Smooth muscle cell of the brain vasculature (primary cell): ENCODE results near the gene CUL4A.
"Not testable (repeated sequence)": the region's sequence is repeated elsewhere in the genome, so short reads cannot be mapped to it uniquely, and the experiment has no call there.

Experiments used
- DNase-seq: peaks from one replicate; pipeline ENCODE4 v3.0.0-alpha.2; 2012; ENCODE audit warnings: low read depth, low spot score

CUL4A gene

DNA sequence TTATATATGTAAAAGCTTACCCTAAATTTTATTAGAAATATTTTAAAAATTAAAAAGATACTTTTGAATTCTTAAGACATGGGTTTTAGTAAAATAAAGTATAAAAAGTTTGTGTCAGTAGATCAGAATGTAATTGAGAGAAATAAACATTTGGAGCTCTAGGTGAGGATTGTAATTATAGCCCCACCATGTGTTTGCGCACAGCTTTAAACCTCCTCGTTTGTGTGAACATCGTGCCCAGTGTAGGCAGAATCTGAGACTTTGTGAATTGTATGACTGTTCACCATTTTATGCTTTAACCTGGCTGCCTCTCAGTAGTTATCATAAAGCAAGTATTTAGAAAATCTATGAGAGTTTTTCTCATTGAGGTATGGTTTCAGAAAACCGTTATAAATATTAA lies 29.1 kb downstream of the CUL4A start:
- no peak for DNase-seq

GRCh38 chr13:113239357-113239756 lies 29.9 kb downstream of the CUL4A start:
- no peak for DNase-seq

DNA sequence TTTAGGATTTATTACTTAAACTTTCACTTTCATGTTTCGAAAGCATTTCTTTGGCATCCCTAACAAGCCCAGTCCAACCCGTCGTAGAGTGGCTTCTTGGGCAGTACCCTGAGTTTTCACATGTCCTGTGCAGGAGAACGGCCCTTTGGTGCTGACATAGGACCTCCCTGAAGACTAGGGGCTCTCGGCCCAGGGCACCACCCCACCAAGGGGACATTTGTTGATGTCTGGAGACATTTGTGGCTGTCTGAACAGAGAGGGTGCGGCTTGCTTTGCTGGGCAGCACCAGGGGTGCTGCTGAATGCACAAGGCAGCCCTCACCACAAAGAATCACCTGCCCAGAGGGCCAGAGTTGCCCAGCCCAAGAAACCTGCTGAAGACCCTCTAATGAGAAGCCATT lies 30.6 kb downstream of the CUL4A start:
- DNase-seq: no peak

- DNase-seq: not testable (repeated sequence)
These were observed 32.2 kb downstream of the CUL4A start for GRCh38 chr13:113241623-113242022.

DNA sequence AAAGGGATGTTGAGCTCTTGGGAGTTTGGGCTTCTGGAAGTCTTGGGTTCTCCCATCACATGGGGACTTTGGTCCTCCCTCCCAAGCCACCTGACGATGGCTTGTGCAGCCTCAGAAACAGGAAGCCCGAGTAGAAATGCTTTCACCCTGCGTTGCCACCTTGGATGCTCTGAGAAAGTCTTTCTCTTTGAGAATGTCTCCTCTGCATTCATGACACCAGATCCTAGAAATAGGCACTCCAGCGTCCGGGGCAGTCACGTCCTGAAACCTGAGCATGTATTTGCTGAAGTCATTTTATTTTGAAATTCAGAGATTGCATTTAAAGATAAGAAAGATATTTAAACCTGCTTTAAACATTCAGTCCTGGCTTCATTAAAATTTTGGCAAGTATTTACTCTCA lies 34.4 kb downstream of the CUL4A start:
- no peak for DNase-seq

DNA sequence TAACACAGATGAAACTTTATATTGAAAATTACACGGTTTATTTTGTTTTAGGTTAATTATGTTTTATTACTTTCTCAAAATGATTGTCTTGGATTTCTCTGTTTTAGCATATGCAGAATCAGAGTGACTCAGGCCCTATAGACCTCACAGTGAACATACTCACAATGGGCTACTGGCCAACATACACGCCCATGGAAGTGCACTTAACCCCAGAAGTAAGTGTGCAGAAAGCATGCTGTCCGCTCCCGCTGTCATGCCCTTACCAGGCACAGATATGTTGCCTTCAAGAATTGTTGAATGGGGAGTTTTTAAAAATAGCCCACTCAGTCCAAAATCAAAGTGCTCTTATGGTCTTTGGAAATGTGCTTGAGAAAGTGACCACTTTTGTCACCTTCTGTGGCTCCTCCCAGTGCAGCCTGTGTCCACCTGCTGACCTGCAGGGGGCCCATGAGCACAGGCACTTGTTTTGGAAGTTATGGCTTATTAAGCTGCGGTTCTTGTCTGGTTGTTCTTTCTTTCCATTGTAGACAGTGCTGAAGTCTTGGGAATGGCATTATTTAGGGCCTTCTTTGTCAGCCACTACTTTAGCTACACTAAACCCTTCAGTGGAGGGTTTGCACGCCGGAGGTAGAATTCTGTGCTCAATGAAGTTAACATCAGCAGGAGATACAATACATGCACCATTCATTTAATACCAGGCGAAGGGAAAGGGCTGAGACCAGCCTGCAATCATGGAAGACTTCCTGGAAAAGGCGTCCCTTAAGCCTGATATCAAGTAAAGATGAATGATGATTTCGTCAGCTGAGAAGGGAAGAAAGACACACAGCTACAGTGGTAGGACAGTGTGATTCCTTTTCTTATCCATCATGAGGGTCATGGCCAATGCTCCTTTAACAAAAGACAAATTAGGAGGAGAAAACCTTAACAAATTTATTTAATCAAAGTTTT lies 36.7 kb downstream of the CUL4A start:
- DNase-seq: no peak

DNA sequence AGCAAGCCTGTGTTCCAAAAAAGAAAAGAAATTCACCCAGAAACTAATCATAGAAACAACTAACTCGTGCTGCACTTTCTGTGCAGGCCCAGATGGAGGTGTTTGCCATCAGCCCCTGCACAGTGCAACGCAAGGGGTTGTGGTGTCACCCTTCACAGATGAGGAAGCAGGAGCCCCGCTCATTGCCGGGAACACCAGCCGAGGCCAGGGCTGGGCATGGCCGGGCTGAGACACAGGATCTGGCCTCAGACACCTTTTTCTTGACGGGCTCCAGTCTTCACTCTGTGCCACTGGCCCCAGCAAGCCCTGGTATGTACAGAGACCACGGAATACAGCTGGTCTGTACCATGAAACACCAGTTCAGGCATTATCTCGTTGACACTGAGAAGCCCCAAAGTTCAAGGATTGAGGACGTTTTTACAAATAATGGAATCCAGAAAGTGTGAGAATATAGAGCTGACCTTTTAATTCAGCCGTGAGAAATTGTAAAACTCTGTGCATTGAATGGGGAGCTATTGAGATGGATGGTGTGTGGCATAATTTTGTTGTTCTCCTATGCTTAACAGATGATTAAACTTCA lies 43.2 kb downstream of the CUL4A start:
- no peak for DNase-seq

- DNase-seq: not testable (repeated sequence)
These were observed 48.5 kb downstream of the CUL4A start for GRCh38 chr13:113257908-113258307.

DNA sequence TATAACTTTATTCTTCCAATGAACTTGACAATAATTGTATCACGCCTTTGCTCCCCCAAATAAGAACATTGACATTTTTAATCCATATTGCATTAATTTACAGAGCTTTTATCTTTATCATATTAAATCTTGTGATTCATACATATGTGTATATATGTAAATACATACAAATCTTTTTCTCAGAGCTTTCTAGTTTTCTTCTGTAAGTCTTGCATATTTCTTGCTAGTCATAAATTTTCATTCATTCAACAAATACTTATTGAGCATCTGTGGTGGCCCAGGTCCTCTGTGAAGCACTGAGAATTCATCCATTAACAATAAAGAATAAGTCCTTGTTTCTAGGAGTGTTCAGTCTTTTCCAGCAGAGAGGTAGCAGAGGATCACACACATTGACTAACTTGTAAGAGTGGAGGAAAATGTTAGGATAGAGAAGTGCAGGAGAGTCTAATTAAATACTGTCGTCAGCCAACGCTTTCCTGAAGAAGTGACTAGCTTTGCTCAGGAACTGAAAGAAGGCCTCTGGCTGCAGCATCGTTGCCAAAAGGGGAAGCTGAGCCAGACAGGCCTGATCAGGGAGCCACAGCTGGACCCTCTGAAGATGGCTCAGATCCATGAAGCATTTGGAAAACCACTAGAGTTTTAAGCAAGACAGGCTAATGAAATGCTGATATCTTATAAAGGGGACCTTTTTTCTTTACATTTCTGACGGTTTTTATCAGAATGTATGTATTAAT lies 49.1 kb downstream of the CUL4A start:
- DNase-seq: no peak

DNA sequence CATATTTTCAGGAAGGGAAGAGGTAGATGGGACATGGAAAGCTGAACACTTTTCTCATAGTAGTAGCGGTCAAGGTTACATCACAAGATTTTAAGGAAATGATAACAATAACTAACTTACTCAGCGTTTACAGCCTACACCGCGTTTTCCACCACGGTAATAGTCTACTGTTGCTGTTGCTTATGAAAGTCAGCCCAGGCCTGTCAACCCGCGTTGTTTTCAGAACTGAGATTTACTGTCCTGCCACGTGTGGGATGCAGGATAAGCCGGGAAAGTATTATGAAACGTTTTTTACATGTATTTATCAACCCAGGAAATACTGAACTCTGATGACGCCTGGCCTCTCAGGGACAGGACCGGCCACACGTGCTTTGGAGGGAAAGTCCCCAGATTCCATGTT lies 51.6 kb downstream of the CUL4A start:
- no peak for DNase-seq

GRCh38 chr13:113263016-113263415 lies 53.6 kb downstream of the CUL4A start:
- not testable (repeated sequence) for DNase-seq

GRCh38 chr13:113267642-113268405 lies 58.4 kb downstream of the CUL4A start:
- no peak for DNase-seq

GRCh38 chr13:113272031-113272430 lies 62.6 kb downstream of the CUL4A start:
- DNase-seq: no peak

GRCh38 chr13:113272701-113273181 lies 63.3 kb downstream of the CUL4A start:
- no peak for DNase-seq

DNA sequence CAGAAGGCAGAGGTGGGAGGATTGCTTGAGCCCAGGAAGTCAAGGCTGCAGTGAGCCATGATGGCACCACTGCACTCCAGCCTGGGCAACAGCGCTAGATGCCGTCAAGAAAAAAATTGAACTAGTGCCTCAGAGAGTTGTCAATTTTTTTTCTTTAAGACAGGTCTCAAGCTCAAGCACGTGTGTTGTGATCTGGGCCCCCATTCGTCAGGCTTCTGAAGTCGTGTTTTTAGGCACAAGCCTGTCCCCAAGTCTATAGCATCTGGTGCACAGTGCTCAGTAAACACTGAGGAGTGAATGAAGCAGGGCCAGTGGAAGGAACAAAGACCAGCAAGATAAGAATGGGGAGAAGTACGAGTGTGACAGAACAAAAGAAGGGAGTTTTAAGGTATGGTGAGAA lies 63.9 kb downstream of the CUL4A start:
- DNase-seq: no peak

GRCh38 chr13:113273851-113274590 lies 64.6 kb downstream of the CUL4A start:
- no peak for DNase-seq

GRCh38 chr13:113274721-113275120 lies 65.3 kb downstream of the CUL4A start:
- DNase-seq: no peak

GRCh38 chr13:113275387-113275786 lies 66.0 kb downstream of the CUL4A start:
- DNase-seq: peak; percentile 44

GRCh38 chr13:113280126-113280525 lies 70.7 kb downstream of the CUL4A start:
- no peak for DNase-seq

- DNase-seq: no peak
These were observed 74.5 kb downstream of the CUL4A start for GRCh38 chr13:113283904-113284303.

- no peak for DNase-seq
These were observed 79.5 kb downstream of the CUL4A start for GRCh38 chr13:113288880-113289279.
